Measurements from ENCODE around the gene FBXO36.
A peak's percentile ranks its signal among the peaks of the same experiment; 100 is the strongest.
"Not testable (repeated sequence)": the region's sequence is repeated elsewhere in the genome, so short reads cannot be mapped to it uniquely, and the experiment has no call there.

The FBXO36 gene

GRCh38 chr2:229914171-229914570, 8.1 kb upstream of the FBXO36 start:
- no peak for DNase-seq

- no peak for DNase-seq
These were observed 4.5 kb upstream of the FBXO36 start for GRCh38 chr2:229917793-229918192.

- DNase-seq = peak in 1 of 2 experiments; percentile 38
These were observed 2.2 kb upstream of the FBXO36 start for GRCh38 chr2:229920011-229920641.

DNA sequence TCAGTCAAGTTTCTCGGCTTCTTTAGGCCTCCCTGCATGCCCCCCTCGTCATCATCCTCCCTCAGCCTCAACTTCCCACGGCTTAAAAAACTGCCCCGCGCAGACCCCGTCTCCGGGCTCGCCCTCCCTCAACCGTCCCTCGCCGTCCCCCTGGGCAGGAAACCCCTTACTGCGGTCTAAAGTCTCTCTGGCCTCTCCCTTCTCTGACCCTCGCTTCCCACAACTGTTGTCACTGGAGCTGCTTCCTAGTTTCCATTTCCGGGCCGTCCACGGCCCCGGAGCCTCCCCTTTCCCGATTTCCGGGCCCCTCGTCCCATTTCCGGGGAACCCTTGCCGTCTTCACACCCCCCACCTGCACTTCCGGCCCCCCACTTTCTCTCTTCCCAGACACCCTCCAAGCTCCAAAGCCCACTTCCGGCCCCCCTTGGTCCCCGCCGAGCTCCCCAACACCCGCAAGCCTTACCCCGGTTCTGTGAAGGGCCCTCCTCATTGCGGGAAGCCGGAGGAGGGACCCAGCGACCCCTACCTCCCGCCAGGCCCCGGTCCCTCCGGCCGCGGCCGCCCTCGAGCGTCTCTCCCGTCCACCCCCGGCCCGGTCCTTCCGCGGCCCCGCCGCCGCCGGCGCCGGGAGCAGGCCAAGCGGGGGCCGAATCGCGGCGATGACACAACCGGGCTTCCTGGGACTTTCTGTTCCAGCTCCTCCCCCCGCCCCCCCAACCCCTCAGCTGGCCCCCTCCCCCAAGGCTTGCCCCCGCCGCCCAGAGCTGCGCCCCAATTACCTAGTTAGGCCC, 1.0 kb upstream of the FBXO36 start:
- DNase-seq = peak; percentile 60 to 71

DNA sequence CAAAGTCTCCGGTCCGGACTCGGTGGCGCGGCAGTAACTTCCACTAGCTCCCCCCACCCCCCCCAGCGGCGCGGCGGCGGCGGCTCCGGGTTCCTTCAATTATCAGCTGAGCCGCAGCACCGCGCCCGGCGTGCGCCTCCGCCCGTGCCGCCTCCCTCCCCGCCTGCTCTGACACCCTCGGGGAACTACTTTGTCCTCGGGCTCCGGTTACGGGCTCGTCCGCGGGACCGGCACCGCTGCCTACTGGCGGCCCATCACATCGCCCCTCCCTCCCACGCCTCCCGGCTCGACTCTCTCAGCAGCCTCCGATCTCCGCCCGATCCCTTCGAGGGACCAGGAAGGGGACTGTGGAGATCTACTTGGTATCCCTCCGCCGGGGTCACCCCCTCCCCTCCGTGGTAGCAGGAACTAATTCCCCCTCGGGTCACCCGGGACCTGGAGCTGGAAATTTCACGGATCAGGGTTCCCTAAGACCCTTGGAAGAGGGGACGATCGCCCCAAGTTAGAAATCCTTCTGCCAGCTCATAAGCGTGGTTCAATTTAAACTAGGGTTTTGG, 333 bp upstream of the FBXO36 start, which contains the start of gene TRIP12:
Gene TRIP12, minus strand, starts transcription at position 118 of the 557 bp plus-strand sequence. CDS start 41,930 bp downstream, outside the sequence.
- DNase-seq = peak; percentile 92 to 94

DNA sequence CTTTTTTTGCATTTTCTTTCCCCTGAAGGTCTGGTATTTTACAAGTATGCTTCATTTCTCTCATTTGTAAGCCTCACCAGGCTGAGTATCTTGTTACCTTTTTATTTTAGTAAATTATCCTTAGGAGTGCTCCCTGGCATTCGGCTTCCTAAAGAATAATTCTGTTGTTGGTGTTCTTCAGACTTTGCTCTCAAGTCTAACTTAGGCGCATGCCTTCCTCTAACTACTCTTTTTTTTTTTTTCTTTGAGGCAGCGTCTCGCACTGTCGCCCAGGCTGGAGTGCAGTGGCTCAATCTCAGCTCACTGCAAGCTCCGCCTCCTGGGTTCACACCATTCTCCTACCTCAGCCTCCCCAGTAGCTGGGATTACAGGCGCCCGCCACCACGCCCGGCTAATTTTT, 2.2 kb downstream of the FBXO36 start:
- not testable (repeated sequence) for DNase-seq

- no peak for DNase-seq
These were observed 2.9 kb downstream of the FBXO36 start for GRCh38 chr2:229925201-229925600.

DNA sequence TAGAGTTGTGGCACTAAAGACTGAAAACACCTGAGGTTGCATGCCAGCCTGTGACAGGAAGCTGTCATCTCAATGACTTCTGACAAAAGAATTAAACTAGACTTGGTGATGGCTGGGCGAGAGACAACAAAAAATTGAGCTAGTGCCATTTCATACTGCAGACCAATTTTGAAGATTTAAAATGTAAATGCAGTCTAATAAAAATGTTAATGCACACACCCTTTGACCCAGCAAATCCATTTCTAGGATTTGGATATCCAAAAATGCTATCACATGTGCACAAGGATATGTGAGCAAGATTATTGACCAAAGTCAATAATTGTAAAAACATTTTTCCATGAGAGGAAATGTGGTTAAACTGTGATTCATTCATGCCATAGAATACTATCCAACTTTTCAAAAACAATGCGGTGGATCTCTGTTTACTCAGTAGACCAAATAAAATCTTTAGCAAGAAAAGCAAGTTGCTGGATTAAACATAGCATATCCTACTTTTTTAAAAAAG, 5.6 kb downstream of the FBXO36 start:
- DNase-seq = no peak

- no peak for DNase-seq
These were observed 8.4 kb downstream of the FBXO36 start for GRCh38 chr2:229930656-229931055.

DNA sequence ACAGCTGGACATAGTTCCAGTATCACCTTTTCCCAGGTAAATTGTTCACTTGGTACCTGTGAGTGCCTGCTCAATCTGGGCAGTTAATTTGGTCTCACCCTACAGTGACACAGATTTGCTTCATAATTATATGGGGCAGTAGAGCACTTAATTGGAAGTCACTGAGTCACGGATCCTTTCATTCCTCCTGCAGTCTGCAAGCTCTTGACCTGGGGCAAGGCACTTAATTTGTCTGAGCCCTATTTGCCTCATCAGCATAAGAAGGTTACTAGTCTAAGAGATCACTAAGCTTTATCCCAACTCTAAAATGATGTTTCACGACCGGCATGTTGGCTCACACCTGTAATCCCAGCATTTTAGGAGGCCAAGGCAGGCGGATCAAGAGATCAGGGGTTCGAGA, 8.9 kb downstream of the FBXO36 start:
- DNase-seq = no peak

DNA sequence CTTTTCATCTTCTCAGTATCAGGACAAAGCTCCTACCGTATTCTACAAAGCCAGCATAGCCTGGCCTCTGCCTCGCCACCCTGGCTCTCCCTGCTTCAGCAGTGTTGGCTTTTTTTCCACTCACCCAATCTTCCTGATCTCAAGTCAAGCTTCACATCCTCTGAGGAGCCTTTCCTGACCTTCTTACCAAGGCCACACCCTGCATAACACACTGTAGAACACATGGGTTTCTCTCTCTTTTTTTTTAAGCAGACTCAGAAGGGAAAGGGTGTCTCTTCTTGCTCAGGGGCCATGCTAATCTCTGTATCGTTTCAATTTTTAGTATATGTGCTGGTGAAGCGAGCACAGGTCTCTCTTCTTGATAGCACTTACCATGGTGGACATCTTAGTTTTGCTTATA, 15.2 kb downstream of the FBXO36 start:
- no peak for DNase-seq

- DNase-seq = no peak
These were observed 20.4 kb downstream of the FBXO36 start for GRCh38 chr2:229942671-229943070.

DNA sequence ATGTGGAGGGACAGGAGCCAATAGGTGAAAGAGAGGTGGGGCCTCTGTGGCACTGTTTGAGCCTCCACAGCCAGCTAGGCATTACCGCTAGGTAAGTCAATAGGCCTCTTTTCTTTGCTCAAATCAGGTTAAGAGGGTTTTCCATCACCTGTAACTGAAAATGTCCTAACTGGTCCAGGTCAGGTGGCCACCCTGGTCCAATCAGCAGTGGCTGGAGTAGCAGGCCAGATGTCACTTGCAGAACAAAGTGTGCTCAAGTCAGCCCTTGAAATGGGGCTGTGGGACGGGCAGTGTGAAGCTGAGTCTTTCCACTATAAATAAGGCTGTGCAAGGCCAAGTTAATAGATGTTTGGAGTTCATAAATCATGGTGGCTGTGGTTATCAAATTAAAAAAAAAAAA, 20.9 kb downstream of the FBXO36 start:
- no peak for DNase-seq

GRCh38 chr2:229943770-229944449, 21.6 kb downstream of the FBXO36 start:
- DNase-seq = no peak

DNA sequence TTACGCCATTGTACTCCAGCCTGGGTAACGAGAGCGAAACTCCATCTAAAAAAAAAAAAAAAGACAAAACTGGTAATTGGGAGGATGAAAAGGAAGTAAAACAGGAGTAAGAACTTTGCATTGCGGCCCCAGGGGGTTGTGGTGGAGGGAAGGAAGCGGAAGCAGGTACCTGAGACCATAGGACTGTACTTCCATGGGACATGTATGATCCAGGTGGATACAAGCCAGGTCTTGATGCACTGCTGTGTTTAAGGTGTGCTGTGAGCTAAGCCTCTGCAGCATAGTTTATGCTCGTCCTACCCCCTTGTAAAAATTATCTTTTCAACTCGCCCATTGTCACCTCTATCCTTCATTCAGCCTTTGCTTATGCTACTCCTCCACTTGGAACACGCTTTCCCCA, 23.7 kb downstream of the FBXO36 start:
- DNase-seq = no peak

DNA sequence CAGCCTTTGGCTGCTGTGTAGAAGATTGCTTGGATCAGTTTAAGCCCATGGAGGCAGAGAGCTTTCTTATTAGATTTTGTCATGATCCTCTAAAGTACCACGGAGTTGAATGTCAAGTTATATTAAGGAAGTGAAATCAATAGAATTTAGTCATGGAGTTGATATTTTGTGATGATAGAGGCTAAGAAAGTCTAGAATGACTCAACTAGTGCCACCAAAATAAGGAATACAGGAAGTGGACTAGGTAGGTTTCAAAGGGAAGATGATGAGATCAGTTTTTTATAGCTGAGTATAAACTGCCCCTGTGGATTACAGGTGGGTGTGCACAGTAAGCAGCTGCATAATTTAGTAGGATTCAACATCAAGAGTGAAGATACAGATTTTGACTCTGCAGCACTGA, 25.2 kb downstream of the FBXO36 start:
- DNase-seq = no peak

- DNase-seq = no peak
These were observed 30.0 kb downstream of the FBXO36 start for GRCh38 chr2:229952256-229952835.

DNA sequence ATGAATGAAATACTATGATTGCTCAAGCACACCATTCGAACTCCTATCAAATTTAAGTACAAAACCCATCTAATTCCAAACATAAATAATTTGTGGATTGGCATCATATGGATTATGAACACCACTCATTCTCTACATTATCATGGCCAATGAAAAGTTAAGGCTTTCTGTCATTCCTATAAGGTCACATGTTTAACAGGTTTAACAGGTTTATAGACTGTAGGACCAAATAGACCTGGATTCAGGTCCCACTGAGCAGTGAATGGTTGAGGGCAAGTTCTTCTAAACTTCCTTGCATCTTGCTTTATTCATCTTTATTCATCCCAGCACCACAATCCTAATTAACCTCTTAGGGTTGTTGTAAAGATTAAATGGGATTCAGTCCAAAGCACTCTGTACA, 33.4 kb downstream of the FBXO36 start:
- DNase-seq = no peak

- DNase-seq = no peak
These were observed 34.2 kb downstream of the FBXO36 start for GRCh38 chr2:229956491-229956890.

- DNase-seq = not testable (repeated sequence)
These were observed 41.3 kb downstream of the FBXO36 start for GRCh38 chr2:229963596-229963995.

DNA sequence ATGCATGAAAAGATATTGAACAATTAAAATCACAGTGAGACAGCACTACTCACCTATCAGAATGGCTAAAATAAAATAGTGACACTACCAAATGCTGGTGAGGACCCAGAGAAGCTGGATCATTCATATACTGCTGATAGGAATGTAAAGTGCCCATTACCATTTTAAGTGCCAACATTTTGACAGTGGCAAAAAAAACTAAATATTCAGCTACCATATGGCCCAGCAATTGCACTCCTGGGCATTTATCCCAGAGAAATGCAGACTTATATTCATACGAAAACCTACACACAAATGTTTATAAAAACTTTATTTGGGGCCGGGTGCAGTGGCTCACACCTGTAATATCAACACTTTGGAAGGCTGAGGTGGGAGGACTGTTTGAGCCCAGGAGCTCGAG, 47.6 kb downstream of the FBXO36 start:
- no peak for DNase-seq

DNA sequence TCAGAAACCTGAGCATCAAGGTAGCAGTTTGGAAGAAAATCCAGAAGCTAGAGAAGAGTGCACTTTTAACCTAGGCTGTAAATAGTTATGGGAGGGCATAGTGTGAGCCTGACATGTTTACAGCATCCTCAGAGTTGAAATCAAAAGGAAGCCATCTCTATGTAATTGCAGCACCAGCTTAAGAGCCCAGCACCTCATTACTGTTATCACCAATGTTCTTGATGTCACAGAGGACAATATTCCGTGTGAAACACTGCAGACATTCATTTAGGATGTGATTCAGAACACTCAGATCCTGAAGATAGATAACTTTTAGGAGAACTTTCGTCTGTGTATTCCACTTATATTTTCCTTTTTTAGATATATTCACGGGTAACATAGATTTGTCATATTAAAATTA, 48.1 kb downstream of the FBXO36 start:
- DNase-seq = no peak

DNA sequence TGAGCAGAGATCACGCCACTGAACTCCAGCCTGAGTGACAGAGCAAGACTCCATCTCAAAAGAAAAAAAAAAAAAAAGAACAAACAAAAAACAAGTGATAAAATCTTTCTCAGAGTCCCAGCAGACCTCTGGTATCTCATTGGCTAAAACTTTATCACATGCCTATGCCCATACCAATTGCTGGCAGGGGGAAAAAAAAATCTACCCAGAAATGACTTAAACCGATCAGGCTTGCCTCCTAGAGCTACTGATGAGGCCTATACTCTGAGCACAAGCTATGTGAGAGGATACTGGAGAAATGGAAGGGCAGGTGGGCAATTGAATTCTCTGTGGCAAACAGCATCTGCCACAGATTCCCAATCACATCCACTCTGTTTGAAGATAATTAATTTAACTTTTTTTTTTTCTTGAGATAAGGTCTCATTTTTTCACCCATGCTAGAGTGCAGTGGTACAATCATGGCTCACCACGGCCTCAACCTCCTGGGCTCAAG, 49.0 kb downstream of the FBXO36 start:
- DNase-seq = no peak
